ENCODE measurements around the gene RNF10. TPM values are rescaled to one million over a fixed set of nuclear protein-coding genes. Genes with fewer than 3 reads are reported as not detected.
"Not testable (repeated sequence)": the region's sequence is repeated elsewhere in the genome, so short reads cannot be mapped to it uniquely, and the experiment has no call there.

RNF10 gene
- total RNA-seq, 1 experiment from 2014 or later: 166 TPM

DNA sequence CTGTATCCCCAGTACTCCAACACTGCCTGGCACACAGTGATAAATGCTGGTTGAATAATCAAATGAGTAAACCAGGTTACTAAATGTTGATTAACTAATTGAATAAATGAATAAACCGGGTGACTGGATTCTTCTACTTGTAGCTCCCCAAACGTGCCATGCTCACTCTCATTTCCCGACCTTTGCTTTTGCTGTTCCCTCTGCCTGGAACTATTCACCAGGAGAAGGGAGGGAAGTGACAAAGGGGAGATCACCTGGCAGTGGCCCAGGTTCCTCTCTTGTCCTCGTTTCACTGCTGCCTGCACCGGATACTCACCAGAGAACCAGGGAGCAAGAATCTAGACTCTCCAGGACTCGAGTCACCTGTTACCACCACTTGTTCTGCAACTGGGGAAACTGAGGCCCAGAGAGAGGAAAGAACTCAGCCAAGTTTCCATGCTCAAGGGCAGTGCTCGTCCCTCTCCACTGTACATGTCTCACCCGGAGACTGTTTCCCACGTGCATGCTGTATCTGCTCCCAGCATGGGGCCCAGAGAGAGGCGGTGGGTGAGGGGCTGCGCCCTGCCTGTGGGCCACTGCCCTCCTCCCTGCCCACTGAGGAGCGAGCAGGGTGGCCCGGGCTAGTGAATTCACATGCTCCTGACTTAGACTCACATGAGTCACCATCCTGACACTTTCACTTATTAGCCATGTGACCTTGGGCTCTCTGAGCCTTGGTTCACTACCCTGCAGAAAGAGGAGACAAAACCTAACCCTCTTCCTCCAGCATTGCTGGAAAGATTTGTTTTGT lies 64.7 kb downstream of the RNF10 start:
- CTCF ChIA-PET: interaction anchor here (1.0 to 1.2 kb wide), 3 partner anchors 50 to 412 kb away, joined by 3 to 4 read pairs (median 4); no protein-coding TSS in a partner anchor
- Mint-ChIP-seq H3K27ac (ENCODE audit: low read depth, unreplicated experiment) (no peak overlapping the region), H3K4me3 (ENCODE audit: unreplicated experiment) (no peak overlapping the region), H3K9me3 (ENCODE audit: unreplicated experiment) (no peaks in the 10 kb centered on the region), H3K4me1 (ENCODE audit: insufficient read depth, unreplicated experiment) (no peaks in the 10 kb centered on the region), H3K36me3 (ENCODE audit: insufficient read depth, unreplicated experiment) (no peaks in the 10 kb centered on the region), H3K27me3 (ENCODE audit: insufficient read depth, unreplicated experiment) (peaks cover 11% of the 10 kb centered on the region)
- intact Hi-C loops (cut with micrococcal nuclease): loop anchor here (5.0 kb wide), 1 partner anchor 38 kb away; no protein-coding TSS in a partner anchor
- DNase-seq (ENCODE audit: unreplicated experiment): peak; percentile 61
- no TSS peak for BruUV-seq (replicated peaks)
- TF ChIP-seq, protein P1, sequence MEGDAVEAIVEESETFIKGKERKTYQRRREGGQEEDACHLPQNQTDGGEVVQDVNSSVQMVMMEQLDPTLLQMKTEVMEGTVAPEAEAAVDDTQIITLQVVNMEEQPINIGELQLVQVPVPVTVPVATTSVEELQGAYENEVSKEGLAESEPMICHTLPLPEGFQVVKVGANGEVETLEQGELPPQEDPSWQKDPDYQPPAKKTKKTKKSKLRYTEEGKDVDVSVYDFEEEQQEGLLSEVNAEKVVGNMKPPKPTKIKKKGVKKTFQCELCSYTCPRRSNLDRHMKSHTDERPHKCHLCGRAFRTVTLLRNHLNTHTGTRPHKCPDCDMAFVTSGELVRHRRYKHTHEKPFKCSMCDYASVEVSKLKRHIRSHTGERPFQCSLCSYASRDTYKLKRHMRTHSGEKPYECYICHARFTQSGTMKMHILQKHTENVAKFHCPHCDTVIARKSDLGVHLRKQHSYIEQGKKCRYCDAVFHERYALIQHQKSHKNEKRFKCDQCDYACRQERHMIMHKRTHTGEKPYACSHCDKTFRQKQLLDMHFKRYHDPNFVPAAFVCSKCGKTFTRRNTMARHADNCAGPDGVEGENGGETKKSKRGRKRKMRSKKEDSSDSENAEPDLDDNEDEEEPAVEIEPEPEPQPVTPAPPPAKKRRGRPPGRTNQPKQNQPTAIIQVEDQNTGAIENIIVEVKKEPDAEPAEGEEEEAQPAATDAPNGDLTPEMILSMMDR (IDR thresholded peaks at IDR 0.05; ENCODE audit: unreplicated experiment): no peak
- POLR2A ChIA-PET: no interaction called here

DNA sequence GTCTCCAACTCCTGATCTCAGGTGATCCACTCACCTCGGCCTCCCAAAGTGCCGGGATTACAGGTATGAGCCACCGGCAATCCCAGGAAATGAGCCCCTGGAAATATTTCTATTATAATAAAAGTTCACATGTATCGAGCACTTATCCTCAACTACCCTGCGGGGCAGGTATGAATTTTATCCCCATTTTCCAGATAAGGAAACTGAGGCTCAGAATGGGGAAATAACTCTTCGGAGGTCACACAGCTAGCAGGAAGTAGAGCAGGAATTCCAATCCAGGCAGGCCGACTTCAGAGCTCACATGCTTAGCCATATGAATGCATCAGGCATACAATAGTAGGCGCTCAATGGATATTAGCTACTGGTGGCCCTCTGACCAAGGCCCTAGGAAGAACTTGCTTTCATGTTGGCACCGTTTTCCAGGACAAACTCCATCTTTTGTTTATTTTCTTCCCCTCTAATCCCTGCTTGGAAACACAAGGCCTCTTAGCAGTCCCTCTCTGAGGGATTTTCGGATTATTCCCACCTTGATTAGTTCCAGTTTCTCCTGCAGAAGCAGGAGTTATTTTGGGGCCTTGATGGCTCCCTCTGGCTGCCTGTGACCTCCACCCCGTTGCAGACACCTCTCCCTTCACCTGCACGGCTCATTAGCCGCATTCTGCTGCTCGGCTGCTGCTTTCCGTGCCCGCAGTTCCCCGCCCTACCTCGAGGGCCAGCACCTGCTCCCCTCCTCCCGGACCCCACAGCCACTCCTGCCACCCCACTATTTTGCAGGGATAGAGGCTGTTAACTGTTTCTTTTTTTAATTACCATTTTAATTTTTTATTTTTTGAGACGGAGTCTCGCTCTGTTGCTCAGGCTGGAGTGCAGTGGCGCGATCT lies 65.8 kb downstream of the RNF10 start:
- H3K4me3 Mint-ChIP-seq (ENCODE audit: unreplicated experiment): no peak overlapping the region
- TF ChIP-seq, protein P1 (IDR thresholded peaks at IDR 0.05; ENCODE audit: unreplicated experiment): no peak
- no TSS peak for BruUV-seq (replicated peaks)
- DNase-seq (ENCODE audit: unreplicated experiment): no peak
- no peaks in the 10 kb centered on the region for H3K9me3 Mint-ChIP-seq (ENCODE audit: unreplicated experiment)
- H3K4me1 Mint-ChIP-seq (ENCODE audit: insufficient read depth, unreplicated experiment): no peaks in the 10 kb centered on the region
- peak overlapping the region; percentile 54 for H3K27ac Mint-ChIP-seq (ENCODE audit: low read depth, unreplicated experiment)
- POLR2A ChIA-PET: interaction anchor here (0.9 kb wide), 1 partner anchor 10 kb away, joined by 3 read pairs; no protein-coding TSS in a partner anchor
- CTCF ChIA-PET: interaction anchor here (0.5 to 1.2 kb wide), 2 partner anchors 47 to 51 kb away, joined by 3 to 4 read pairs; no protein-coding TSS in a partner anchor
- peaks cover 11% of the 10 kb centered on the region for H3K27me3 Mint-ChIP-seq (ENCODE audit: insufficient read depth, unreplicated experiment)
- intact Hi-C loops (cut with micrococcal nuclease): loop anchor here (5.0 kb wide), 1 partner anchor 37 kb away; no protein-coding TSS in a partner anchor
- H3K36me3 Mint-ChIP-seq (ENCODE audit: insufficient read depth, unreplicated experiment): no peaks in the 10 kb centered on the region

DNA sequence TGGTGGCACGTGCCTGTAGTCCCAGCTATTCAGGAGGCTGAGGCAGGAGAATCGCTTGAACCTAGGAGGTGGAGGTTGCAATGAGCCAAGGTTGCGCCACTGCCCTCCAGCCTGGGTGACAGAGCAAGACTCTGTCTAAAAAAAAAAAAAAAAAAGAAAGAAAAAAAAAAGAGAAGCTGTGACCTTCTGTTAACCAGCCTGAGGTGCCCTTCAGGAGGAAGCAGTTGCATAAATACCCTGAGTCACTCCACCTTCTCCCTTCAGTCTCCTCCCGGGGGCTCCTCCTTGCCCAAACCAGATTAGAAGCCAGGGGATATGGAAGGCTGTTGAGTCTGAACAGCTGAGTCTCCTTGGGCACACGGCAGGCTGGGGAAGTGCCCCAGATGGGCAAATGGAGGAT lies 68.3 kb downstream of the RNF10 start:
- H3K27me3 Mint-ChIP-seq (ENCODE audit: insufficient read depth, unreplicated experiment); intact Hi-C loops (cut with micrococcal nuclease); H3K4me1 Mint-ChIP-seq (ENCODE audit: insufficient read depth, unreplicated experiment); H3K4me3 Mint-ChIP-seq (ENCODE audit: unreplicated experiment); H3K27ac Mint-ChIP-seq (ENCODE audit: low read depth, unreplicated experiment); BruUV-seq (replicated peaks); H3K9me3 Mint-ChIP-seq (ENCODE audit: unreplicated experiment); H3K36me3 Mint-ChIP-seq (ENCODE audit: insufficient read depth, unreplicated experiment): not testable (repeated sequence)
- DNase-seq (ENCODE audit: unreplicated experiment): peak; percentile 59
- ChIA-PET POLR2A (interaction anchor here (0.6 to 1.7 kb wide), 2 partner anchors 21 to 84 kb away, joined by 3 to 6 read pairs; partner anchors contain the start of genes MLEC and POP5), CTCF (interaction anchor here (0.5 to 2.9 kb wide), 5 partner anchors 20 to 284 kb away, joined by 3 to 13 read pairs (median 4); no protein-coding TSS in a partner anchor)

DNA sequence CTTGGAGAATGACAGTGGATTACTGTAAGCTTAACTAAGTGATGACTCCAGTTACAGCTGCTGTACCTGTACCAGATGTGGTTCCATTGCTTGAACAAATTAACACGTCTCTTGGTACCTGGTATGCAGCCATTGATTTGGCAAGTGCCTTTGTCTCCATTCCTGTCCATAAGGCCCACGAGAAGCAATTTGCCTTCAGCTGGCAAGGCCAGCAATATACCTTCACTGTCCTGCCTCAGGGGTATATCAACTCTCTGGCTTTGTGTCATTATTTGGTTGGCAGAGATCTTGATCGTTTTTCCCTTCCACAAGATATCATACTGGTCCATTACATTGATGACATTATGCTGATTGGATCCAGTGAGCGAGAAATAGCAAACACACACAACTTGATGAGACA lies 76.4 kb downstream of the RNF10 start:
- Mint-ChIP-seq H3K27ac (ENCODE audit: low read depth, unreplicated experiment) (no peak overlapping the region), H3K27me3 (ENCODE audit: insufficient read depth, unreplicated experiment) (peaks cover 25% of the 10 kb centered on the region), H3K4me3 (ENCODE audit: unreplicated experiment) (no peak overlapping the region), H3K36me3 (ENCODE audit: insufficient read depth, unreplicated experiment) (no peaks in the 10 kb centered on the region), H3K9me3 (ENCODE audit: unreplicated experiment) (no peaks in the 10 kb centered on the region), H3K4me1 (ENCODE audit: insufficient read depth, unreplicated experiment) (no peaks in the 10 kb centered on the region)
- ChIA-PET POLR2A (interaction anchor here (1.0 kb wide), 1 partner anchor 11 kb away, joined by 3 read pairs; no protein-coding TSS in a partner anchor), CTCF (interaction anchor here (0.6 to 1.4 kb wide), 2 partner anchors 36 to 362 kb away, joined by 4 to 6 read pairs; no protein-coding TSS in a partner anchor)
- TF ChIP-seq, protein P1 (IDR thresholded peaks at IDR 0.05; ENCODE audit: unreplicated experiment): no peak
- intact Hi-C loops (cut with micrococcal nuclease): no loop called here
- no TSS peak for BruUV-seq (replicated peaks)
- no peak for DNase-seq (ENCODE audit: unreplicated experiment)

DNA sequence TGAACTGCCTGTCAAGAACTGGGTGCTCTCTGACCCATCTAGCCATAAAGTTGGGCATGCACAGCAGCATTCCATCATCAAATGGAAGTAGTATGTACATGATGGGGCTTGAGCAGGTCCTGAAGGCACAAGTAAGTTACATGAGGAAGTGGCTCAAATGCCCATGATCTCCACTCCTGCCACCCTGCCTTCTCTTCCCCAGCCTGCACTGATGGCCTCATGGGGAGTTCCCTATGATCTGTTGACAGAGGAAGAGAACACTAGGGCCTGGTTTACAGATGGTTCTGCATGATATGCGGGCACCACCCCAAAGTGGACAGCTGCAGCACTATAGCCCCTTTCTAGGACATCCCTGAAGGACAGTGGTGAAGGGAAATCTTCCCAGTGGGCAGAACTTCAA lies 77.4 kb downstream of the RNF10 start:
- intact Hi-C loops (cut with micrococcal nuclease); H3K27ac Mint-ChIP-seq (ENCODE audit: low read depth, unreplicated experiment); H3K4me1 Mint-ChIP-seq (ENCODE audit: insufficient read depth, unreplicated experiment); H3K9me3 Mint-ChIP-seq (ENCODE audit: unreplicated experiment); CTCF ChIA-PET; H3K36me3 Mint-ChIP-seq (ENCODE audit: insufficient read depth, unreplicated experiment); H3K4me3 Mint-ChIP-seq (ENCODE audit: unreplicated experiment); DNase-seq (ENCODE audit: unreplicated experiment); BruUV-seq (replicated peaks); POLR2A ChIA-PET: not testable (repeated sequence)
- peaks cover 25% of the 10 kb centered on the region for H3K27me3 Mint-ChIP-seq (ENCODE audit: insufficient read depth, unreplicated experiment)

Measured in MCF 10A (cell line).